C4-2B (cell line): Measurements from ENCODE around the gene COL28A1.
"Not testable (repeated sequence)": the region's sequence is repeated elsewhere in the genome, so short reads cannot be mapped to it uniquely, and the experiment has no call there.

Experiments
- H3K27ac ChIP-seq: fragments of 450-650 bp; 2 replicates; pipeline ENCODE4 v1.5.1; 2017
- ZFX ChIP-seq: fragments of 450-650 bp; IDR thresholded peaks from 2 replicates; pipeline ENCODE4 v1.6.1; 2017
- TF ChIP-seq, protein P1 (sequence below): fragments of 450-650 bp; conservative IDR thresholded peaks from 2 replicates; pipeline ENCODE4 v1.5.1; 2017; ENCODE audit warnings: mild to moderate bottlenecking

COL28A1 gene

DNA sequence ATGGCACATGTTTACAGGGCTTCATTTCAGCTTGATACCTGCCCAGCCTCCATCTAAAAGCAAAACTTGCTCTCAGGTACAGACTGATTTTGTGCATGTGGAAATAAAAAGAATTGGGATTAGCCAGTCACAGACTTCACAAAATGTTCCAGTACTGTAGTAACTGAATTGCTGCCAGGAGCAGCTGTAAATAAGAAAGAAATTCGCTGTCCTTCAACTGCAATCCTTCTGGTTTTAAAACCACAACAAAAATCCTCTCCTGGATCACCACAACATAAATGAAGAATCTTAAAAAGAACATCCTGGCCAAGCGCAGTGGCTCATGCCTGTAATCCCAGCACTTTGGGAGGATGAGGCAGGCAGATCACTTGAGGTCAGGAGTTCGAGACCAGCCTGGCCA, 27.1 kb upstream of the COL28A1 start:
- no peak for TF ChIP-seq ZFX
- TF ChIP-seq, protein P1, sequence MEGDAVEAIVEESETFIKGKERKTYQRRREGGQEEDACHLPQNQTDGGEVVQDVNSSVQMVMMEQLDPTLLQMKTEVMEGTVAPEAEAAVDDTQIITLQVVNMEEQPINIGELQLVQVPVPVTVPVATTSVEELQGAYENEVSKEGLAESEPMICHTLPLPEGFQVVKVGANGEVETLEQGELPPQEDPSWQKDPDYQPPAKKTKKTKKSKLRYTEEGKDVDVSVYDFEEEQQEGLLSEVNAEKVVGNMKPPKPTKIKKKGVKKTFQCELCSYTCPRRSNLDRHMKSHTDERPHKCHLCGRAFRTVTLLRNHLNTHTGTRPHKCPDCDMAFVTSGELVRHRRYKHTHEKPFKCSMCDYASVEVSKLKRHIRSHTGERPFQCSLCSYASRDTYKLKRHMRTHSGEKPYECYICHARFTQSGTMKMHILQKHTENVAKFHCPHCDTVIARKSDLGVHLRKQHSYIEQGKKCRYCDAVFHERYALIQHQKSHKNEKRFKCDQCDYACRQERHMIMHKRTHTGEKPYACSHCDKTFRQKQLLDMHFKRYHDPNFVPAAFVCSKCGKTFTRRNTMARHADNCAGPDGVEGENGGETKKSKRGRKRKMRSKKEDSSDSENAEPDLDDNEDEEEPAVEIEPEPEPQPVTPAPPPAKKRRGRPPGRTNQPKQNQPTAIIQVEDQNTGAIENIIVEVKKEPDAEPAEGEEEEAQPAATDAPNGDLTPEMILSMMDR: no peak
- peak overlapping the region; percentile 71 for H3K27ac ChIP-seq

DNA sequence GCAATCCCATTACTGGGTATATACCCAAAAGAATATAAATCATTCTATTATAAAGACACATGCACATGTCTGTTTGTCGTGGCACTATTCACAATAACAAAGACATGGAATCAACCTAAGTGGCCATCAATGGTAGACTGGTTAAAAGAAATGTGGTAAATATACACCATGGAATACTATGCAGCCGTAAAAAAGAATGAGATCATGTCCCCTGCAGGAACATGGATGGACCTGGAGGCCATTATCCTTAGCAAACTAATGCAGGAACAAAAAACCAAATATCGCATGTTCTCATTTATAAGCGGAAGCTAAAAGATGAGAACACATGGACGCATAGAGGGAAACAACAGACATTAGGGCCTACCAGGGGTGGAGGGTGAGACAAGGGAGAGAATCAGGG, 25.9 kb upstream of the COL28A1 start:
- H3K27ac ChIP-seq: not testable (repeated sequence)

DNA sequence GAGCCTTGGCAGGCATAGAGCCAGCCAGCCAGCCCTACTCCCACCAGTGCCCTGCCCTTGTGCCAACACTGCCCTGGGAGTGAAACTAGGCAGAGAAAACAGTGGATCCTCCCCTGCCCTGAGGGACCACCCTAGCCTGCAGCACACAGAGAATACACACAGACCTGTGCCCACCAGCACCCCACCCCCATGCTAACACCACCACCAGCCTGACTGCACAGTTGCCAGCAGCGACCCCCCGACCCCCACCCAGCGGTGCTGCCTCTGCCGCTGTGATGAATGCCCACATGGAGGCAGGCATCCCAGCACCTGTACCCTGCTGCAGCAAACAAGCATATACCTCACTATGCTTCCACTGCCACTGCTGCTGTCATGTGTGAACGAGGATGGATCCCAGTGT, 21.6 kb upstream of the COL28A1 start:
- no peak overlapping the region for H3K27ac ChIP-seq
- TF ChIP-seq, protein P1: no peak
- TF ChIP-seq ZFX: no peak

DNA sequence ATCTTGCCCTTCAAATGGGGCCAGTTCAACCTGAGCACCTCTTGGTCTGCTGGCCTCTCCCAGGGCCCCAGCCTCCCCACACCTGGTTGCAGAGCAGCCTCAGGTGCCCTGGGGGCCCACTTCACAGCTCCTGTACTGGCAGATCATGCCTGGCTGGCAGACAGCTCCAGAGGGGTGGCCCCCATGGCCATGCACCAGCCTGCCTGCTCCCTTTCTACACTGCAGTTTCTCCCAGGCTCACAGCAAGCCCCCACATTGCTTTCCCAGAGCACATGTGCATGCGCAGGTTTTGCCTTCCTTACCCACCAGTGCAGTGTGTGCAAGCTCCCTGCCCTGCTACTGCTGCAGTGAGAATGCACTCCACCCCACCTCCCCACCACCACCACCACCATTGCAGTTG, 21.2 kb upstream of the COL28A1 start:
- H3K27ac ChIP-seq: no peak overlapping the region
- TF ChIP-seq ZFX: no peak
- TF ChIP-seq, protein P1: no peak

DNA sequence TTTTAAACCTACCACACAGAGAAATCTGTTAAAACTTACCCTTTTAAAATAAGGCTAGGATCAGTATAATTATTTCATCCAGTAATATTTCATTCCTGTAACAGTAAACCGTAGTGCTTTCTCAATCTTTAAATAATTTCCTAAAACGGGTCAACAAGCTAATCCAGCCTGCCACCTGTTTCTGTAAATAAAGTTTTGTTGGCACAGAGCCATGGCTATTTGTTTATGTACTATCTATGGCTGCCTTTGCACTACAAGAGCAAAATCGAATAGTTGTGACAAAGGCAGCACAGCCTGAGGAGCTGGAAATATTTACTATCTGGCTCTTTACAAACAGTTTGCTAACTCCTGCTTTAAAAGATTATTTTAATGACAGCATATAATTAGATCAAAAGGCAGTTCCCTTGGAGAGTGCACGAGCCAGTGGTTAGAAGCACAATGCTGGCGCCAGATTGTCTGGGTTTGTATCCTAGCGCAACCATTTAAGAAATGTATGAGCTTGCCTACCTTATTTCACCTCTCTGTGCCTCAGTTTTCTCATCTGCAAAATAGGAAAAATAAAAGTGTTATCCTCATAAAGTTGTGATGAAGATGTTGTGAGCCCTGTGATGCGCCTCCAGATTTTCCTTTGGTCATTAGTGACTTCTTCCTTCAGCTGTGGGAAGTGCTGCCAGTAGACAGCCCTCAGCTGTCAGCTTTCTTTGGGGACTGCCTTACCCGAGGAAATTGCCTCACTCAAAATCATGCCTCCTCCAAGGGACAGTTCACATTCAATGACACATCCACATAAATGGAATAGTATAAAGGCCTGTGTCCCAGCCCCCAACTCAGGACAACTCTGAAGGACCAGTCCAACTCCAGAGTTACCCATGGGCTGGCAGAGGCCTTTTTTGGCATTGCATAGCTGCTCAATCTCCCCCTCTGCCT, 19.2 kb upstream of the COL28A1 start:
- TF ChIP-seq ZFX: no peak
- TF ChIP-seq, protein P1: no peak
- H3K27ac ChIP-seq: no peak overlapping the region

- TF ChIP-seq, protein P1: no peak
- TF ChIP-seq ZFX: no peak
- H3K27ac ChIP-seq: no peak overlapping the region
Observed at GRCh38 chr7:7554021-7554432, 18.4 kb upstream of the COL28A1 start.

- TF ChIP-seq, protein P1: no peak
- TF ChIP-seq ZFX: no peak
- H3K27ac ChIP-seq: no peak overlapping the region
Observed at GRCh38 chr7:7553386-7553785, 17.7 kb upstream of the COL28A1 start.

DNA sequence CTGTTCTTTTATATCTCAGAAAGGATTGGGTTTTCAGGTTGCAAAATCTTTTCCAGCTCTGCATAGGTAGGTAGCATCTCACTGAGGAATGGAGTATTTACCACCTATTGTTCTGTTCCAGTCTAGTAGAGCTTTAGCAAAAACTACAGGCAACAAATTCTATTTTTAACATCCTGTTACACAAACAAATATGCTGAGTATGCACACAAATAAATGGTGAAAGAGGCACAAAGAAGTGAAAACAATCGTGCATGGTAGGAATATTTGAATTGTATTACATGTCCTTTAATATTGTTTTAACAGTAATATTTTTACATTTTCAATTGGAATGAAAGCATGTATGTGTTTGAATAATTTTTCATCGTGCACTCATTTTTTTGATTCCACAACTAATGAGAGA, 16.5 kb upstream of the COL28A1 start:
- H3K27ac ChIP-seq: no peak overlapping the region
- no peak for TF ChIP-seq ZFX
- TF ChIP-seq, protein P1: no peak
